ENCODE results near the gene UBAC1. TPM values are rescaled to one million over a fixed set of nuclear protein-coding genes. Genes with fewer than 3 reads are reported as not detected.

UBAC1 gene
- total RNA-seq, result 25.6 and 28.1 TPM in 2 replicates

GRCh38 chr9:135961277-135961715 is at the start of gene UBAC1:
Gene UBAC1 (minus strand): TSS chr9:135961373. CDS start chr9:135961162, 211 bp downstream.

GRCh38 chr9:135907431-135908092 is 53.6 kb downstream of the UBAC1 start, which contains the start of gene CAMSAP1:
Gene CAMSAP1 (minus strand): TSS chr9:135907546. CDS start chr9:135907159, 387 bp downstream.

Other genes starting within 250 kb of the UBAC1 start
- 13.4 and 15.5 TPM in 2 replicates for gene CAMSAP1, start 53.8 kb downstream of the UBAC1 start, total RNA-seq
- gene NACC2, start 133.9 kb upstream of the UBAC1 start, total RNA-seq, result 30.8 and 34.7 TPM in 2 replicates
- gene TMEM250, start 157.5 kb upstream of the UBAC1 start, total RNA-seq, result 42.3 and 42.5 TPM in 2 replicates
- gene LHX3, start 243.8 kb upstream of the UBAC1 start, total RNA-seq, result not detected in 2 replicates